ENCODE results near the gene CCDC102B. TPM values are rescaled to one million over a fixed set of nuclear protein-coding genes. Genes with fewer than 3 reads are reported as not detected.
"Not testable (repeated sequence)": the region's sequence is repeated elsewhere in the genome, so short reads cannot be mapped to it uniquely, and the experiment has no call there.

Gene CCDC102B
- total RNA-seq, 2 donors from 2014 or later = 4.9 to 5.0 TPM

DNA sequence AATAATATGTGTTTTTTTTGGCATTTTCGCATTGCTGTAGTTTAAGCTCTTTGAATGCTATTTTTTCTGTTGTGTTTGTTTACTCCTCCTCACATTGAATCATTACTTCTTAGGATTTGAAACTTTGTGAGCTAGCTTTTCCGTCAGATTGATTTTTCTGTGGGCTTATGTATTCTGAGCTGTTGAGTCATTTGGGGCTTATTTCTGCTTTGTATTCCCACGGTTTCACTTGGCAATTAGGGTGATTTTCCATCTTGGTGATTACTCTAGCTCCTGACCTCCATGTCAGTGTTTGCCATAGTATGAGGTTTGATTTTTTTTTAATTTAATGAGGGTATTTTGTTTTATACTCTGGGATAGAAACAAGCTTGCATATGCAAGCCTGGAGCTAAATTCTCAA lies 200.0 kb downstream of the CCDC102B start:
- no peak overlapping the region for H3K4me3 Mint-ChIP-seq
- no peaks in the 10 kb centered on the region for H3K36me3 ChIP-seq (ENCODE audit: control insufficient read depth, insufficient read depth, low read length)
- no peaks in the 10 kb centered on the region for H3K4me1 Mint-ChIP-seq
- no peak overlapping the region for H3K4me3 ChIP-seq (ENCODE audit: low read length)
- 73% methylated on average over 2 of the region's 3 CpGs; no CpG with 5 or more reads in 1 of the 2 experiments for WGBS, 2 experiments (ENCODE audit: insufficient coverage in 1 of 2, insufficient read length in 1 of 2)
- no peak overlapping the region for H3K27ac ChIP-seq (ENCODE audit: low read depth, low read length)
- TF ChIP-seq, protein P1, sequence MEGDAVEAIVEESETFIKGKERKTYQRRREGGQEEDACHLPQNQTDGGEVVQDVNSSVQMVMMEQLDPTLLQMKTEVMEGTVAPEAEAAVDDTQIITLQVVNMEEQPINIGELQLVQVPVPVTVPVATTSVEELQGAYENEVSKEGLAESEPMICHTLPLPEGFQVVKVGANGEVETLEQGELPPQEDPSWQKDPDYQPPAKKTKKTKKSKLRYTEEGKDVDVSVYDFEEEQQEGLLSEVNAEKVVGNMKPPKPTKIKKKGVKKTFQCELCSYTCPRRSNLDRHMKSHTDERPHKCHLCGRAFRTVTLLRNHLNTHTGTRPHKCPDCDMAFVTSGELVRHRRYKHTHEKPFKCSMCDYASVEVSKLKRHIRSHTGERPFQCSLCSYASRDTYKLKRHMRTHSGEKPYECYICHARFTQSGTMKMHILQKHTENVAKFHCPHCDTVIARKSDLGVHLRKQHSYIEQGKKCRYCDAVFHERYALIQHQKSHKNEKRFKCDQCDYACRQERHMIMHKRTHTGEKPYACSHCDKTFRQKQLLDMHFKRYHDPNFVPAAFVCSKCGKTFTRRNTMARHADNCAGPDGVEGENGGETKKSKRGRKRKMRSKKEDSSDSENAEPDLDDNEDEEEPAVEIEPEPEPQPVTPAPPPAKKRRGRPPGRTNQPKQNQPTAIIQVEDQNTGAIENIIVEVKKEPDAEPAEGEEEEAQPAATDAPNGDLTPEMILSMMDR (conservative IDR thresholded peaks at IDR 0.05) = no peak
- H3K36me3 Mint-ChIP-seq (ENCODE audit: low read depth) = peaks cover 5% of the 10 kb centered on the region
- peaks cover 16% of the 10 kb centered on the region for H3K9me3 Mint-ChIP-seq
- no peaks in the 10 kb centered on the region for H3K27me3 Mint-ChIP-seq (ENCODE audit: insufficient read depth)
- peaks cover 6% of the 10 kb centered on the region for H3K9me3 ChIP-seq (ENCODE audit: control insufficient read depth, low read length)
- H3K4me1 ChIP-seq (ENCODE audit: control insufficient read depth, insufficient read depth, low read length) = no peaks in the 10 kb centered on the region
- no peaks in the 10 kb centered on the region for H3K27me3 ChIP-seq (ENCODE audit: control insufficient read depth, insufficient read depth, low read length, poor library complexity, severe bottlenecking)
- DNase-seq = no peak
- H3K9ac ChIP-seq (ENCODE audit: extremely low read depth, low read length, poor library complexity, severe bottlenecking) = no peak overlapping the region
- no peak overlapping the region for H3K27ac Mint-ChIP-seq

DNA sequence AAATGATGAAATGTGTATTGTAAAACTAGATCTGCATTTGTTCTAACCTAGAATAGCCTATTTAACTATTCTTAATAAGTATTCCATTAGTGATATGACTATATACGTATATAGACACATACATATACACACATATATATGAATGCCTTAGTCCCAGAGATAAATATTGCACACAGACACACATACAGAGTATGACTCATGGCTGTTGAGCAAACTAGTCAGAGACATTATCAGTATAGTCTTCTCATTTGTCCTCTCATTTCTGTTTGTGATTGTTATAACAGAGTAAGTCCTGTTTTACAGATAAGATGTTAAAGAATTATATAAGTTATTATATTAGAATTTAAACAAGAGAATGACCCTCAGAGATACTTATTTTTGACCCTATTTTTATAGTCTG lies 202.5 kb downstream of the CCDC102B start:
- Mint-ChIP-seq H3K9me3 (peaks cover 14% of the 10 kb centered on the region), H3K4me3 (no peak overlapping the region), H3K27ac (no peak overlapping the region), H3K27me3 (ENCODE audit: insufficient read depth) (no peaks in the 10 kb centered on the region), H3K4me1 (no peaks in the 10 kb centered on the region), H3K36me3 (ENCODE audit: low read depth) (peaks cover 5% of the 10 kb centered on the region)
- no peak overlapping the region for H3K27ac ChIP-seq (ENCODE audit: low read depth, low read length)
- DNase-seq = no peak
- no peaks in the 10 kb centered on the region for H3K27me3 ChIP-seq (ENCODE audit: control insufficient read depth, insufficient read depth, low read length, poor library complexity, severe bottlenecking)
- H3K36me3 ChIP-seq (ENCODE audit: control insufficient read depth, insufficient read depth, low read length) = no peaks in the 10 kb centered on the region
- H3K9me3 ChIP-seq (ENCODE audit: control insufficient read depth, low read length) = peaks cover 6% of the 10 kb centered on the region
- no peaks in the 10 kb centered on the region for H3K4me1 ChIP-seq (ENCODE audit: control insufficient read depth, insufficient read depth, low read length)
- WGBS, 2 experiments (ENCODE audit: insufficient coverage in 1 of 2, insufficient read length in 1 of 2) = no CpG with 5 or more reads among the region's 1 CpG
- no peak overlapping the region for H3K4me3 ChIP-seq (ENCODE audit: low read length)
- TF ChIP-seq, protein P1 (conservative IDR thresholded peaks at IDR 0.05) = no peak
- no peak overlapping the region for H3K9ac ChIP-seq (ENCODE audit: extremely low read depth, low read length, poor library complexity, severe bottlenecking)

DNA sequence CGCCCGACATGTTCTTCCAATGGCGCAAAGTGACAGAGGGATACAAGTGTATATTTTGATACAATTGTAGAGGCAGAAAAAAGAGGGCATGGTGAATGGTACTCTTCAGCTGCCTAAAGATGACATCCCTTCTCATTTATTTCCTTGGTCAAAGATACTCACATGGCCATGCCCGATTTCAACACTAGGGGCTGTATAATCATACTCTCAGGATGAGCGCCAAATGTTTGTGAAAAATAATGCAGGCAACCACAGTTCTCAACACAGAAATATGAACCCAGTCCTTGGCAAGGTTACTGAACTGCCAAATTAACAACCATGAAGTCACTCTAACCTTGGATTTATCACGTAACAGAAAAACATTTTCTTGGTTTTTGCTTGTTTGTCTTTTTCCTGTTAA lies 204.4 kb downstream of the CCDC102B start:
- H3K9me3 Mint-ChIP-seq = no peaks in the 10 kb centered on the region
- peak; percentile 63 for DNase-seq

DNA sequence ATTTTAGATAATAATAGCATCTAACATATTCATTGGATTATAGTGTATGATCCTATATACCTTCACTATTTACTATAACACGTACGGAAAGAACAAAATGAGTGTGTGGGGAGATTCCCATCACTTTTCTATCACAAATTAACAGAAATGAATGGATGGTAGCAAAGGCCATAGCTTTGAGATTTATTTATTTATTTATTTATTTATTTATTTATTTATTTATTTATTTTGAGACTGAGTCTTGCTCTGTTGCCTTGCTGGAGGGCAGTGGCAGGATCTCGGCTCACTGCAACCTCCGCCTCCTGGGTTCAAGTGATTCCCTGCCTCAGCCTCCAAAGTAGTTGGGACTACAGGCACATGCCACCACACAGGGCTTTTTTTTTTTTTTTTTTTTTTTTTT lies 208.3 kb downstream of the CCDC102B start:
- not testable (repeated sequence) for H3K27ac Mint-ChIP-seq; H3K9ac ChIP-seq (ENCODE audit: extremely low read depth, low read length, poor library complexity, severe bottlenecking); H3K36me3 ChIP-seq (ENCODE audit: control insufficient read depth, insufficient read depth, low read length); H3K4me3 Mint-ChIP-seq; H3K4me1 Mint-ChIP-seq; H3K9me3 ChIP-seq (ENCODE audit: control insufficient read depth, low read length); DNase-seq; H3K4me1 ChIP-seq (ENCODE audit: control insufficient read depth, insufficient read depth, low read length); H3K4me3 ChIP-seq (ENCODE audit: low read length); H3K27me3 ChIP-seq (ENCODE audit: control insufficient read depth, insufficient read depth, low read length, poor library complexity, severe bottlenecking); H3K27me3 Mint-ChIP-seq (ENCODE audit: insufficient read depth); H3K9me3 Mint-ChIP-seq; H3K36me3 Mint-ChIP-seq (ENCODE audit: low read depth); H3K27ac ChIP-seq (ENCODE audit: low read depth, low read length)
- WGBS, 2 experiments (ENCODE audit: insufficient coverage in 1 of 2, insufficient read length in 1 of 2) = 100% methylated on average over 2 of the region's 4 CpGs; no CpG with 5 or more reads in 1 of the 2 experiments

More for the DNA sequence above, 204.4 kb downstream of the CCDC102B start:
- TF ChIP-seq, protein P1 (conservative IDR thresholded peaks at IDR 0.05) = peak; percentile 65
- H3K27me3 ChIP-seq (ENCODE audit: control insufficient read depth, insufficient read depth, low read length, poor library complexity, severe bottlenecking) = no peaks in the 10 kb centered on the region
- no peaks in the 10 kb centered on the region for H3K36me3 Mint-ChIP-seq (ENCODE audit: low read depth)
- H3K9ac ChIP-seq (ENCODE audit: extremely low read depth, low read length, poor library complexity, severe bottlenecking) = no peak overlapping the region
- H3K27me3 Mint-ChIP-seq (ENCODE audit: insufficient read depth) = no peaks in the 10 kb centered on the region
- H3K27ac Mint-ChIP-seq = no peak overlapping the region
- H3K4me1 Mint-ChIP-seq = no peaks in the 10 kb centered on the region
- 94 to 98% methylated on average over 2 to 6 of the region's 6 CpGs for WGBS, 2 experiments (ENCODE audit: insufficient coverage in 1 of 2, insufficient read length in 1 of 2)
- H3K27ac ChIP-seq (ENCODE audit: low read depth, low read length) = no peak overlapping the region
- no peaks in the 10 kb centered on the region for H3K36me3 ChIP-seq (ENCODE audit: control insufficient read depth, insufficient read depth, low read length)
- no peaks in the 10 kb centered on the region for H3K4me1 ChIP-seq (ENCODE audit: control insufficient read depth, insufficient read depth, low read length)
- no peak overlapping the region for H3K4me3 Mint-ChIP-seq
- no peak overlapping the region for H3K4me3 ChIP-seq (ENCODE audit: low read length)
- no peaks in the 10 kb centered on the region for H3K9me3 ChIP-seq (ENCODE audit: control insufficient read depth, low read length)

Data from endodermal cell (in vitro differentiated cells).